Neural cell (in vitro differentiated cells): Measurements from ENCODE around the gene DCST1. TPM values are rescaled to one million over a fixed set of nuclear protein-coding genes. Genes with fewer than 3 reads are reported as not detected.

Source experiments
- H2AFZ ChIP-seq: fragments of 200-600, 300-800 bp; sonication (generic), shearing (Covaris generic); 2 replicates; pipeline ENCODE4 v1.6.0; 2014; ENCODE audit warnings: low read depth, mild to moderate bottlenecking, antibody characterized with exemption, low read length, moderate library complexity
- H3F3A ChIP-seq: fragments of 200-600 bp; shearing (Covaris generic); 2 replicates; pipeline ENCODE4 v1.6.1; 2016; ENCODE audit warnings: mild to moderate bottlenecking, moderate library complexity, mixed read lengths, antibody characterized with exemption, low read length; ENCODE audit not compliant: insufficient read depth, poor library complexity, severe bottlenecking
- H3K27ac ChIP-seq: fragments of 200-600, 300-800 bp; sonication (generic), shearing (Covaris generic); 2 replicates; pipeline ENCODE4 v1.5.1; 2014; ENCODE audit warnings: mild to moderate bottlenecking, low read length, moderate library complexity
- H3K27me3 ChIP-seq: fragments of 300-800, 200-600 bp; sonication (generic), shearing (Covaris generic); 2 replicates; pipeline ENCODE4 v1.6.0; 2014; ENCODE audit warnings: mild to moderate bottlenecking, low read depth, low read length, moderate library complexity; ENCODE audit not compliant: insufficient read depth
- H3K36me3 ChIP-seq: fragments of 300-800, 200-600 bp; sonication (generic), shearing (Covaris generic); 2 replicates; pipeline ENCODE4 v1.5.1; 2014; ENCODE audit warnings: mild to moderate bottlenecking, antibody characterized with exemption, low read length, moderate library complexity; ENCODE audit not compliant: insufficient read depth
- H3K4me2 ChIP-seq: fragments of 300-800, 200-600 bp; sonication (generic), shearing (Covaris generic); 2 replicates; pipeline ENCODE4 v1.6.0; 2014; ENCODE audit warnings: mild to moderate bottlenecking, low read length
- H3K4me3 ChIP-seq: fragments of 300-800, 200-600 bp; sonication (generic), shearing (Covaris generic); 2 replicates; pipeline ENCODE4 v1.5.1; 2014; ENCODE audit warnings: mild to moderate bottlenecking, low read length, moderate library complexity
- H3K79me2 ChIP-seq: fragments of 200-600 bp; shearing (Covaris generic); replicated peaks from 2 replicates; pipeline ENCODE4 v1.6.0; 2014; ENCODE audit warnings: mild to moderate bottlenecking, low read length, moderate library complexity; ENCODE audit not compliant: insufficient read depth
- H3K9ac ChIP-seq: fragments of 300-800, 200-600 bp; sonication (generic), shearing (Covaris generic); 2 replicates; pipeline ENCODE4 v1.6.1; 2016; ENCODE audit warnings: mild to moderate bottlenecking, low read length, mixed read lengths
- H3K9me2 ChIP-seq: fragments of 200-600 bp; shearing (Covaris generic); 2 replicates; pipeline ENCODE4 v1.6.1; 2016; ENCODE audit warnings: mild to moderate bottlenecking, low read length, mixed read lengths; ENCODE audit not compliant: insufficient read depth
- H3K9me3 ChIP-seq: fragments of 200-600, 300-800 bp; sonication (generic), shearing (Covaris generic); 2 replicates; pipeline ENCODE4 v1.6.1; 2016; ENCODE audit warnings: mild to moderate bottlenecking, mixed run types, low read length, moderate library complexity, mixed read lengths
- H4K20me1 ChIP-seq: fragments of 200-600 bp; shearing (Covaris generic); 2 replicates; pipeline ENCODE4 v1.6.1; 2016; ENCODE audit warnings: mild to moderate bottlenecking, mixed run types; ENCODE audit not compliant: insufficient read depth
- CTCF ChIP-seq: fragments of 450-650 bp; IDR thresholded peaks from 2 replicates; pipeline ENCODE4 v1.5.1; 2014; ENCODE audit warnings: antibody characterized with exemption, mild to moderate bottlenecking, moderate library complexity; ENCODE audit not compliant: poor library complexity, severe bottlenecking
- EP300 ChIP-seq: fragments of 450-650 bp; conservative IDR thresholded peaks from 2 replicates; pipeline ENCODE4 v1.6.1; 2014; ENCODE audit warnings: antibody characterized with exemption, mild to moderate bottlenecking, moderate library complexity; ENCODE audit not compliant: poor library complexity, severe bottlenecking
- EZH2 ChIP-seq: fragments of 200-600, 300-800 bp; shearing (Covaris generic), sonication (generic); IDR thresholded peaks from 2 replicates; pipeline ENCODE4 v1.6.1; 2014; ENCODE audit warnings: antibody characterized with exemption, low read length, borderline replicate concordance, mild to moderate bottlenecking; ENCODE audit not compliant: insufficient read depth, poor library complexity, severe bottlenecking
- MXI1 ChIP-seq: fragments of 450-650 bp; conservative IDR thresholded peaks from 2 replicates; pipeline ENCODE4 v1.6.1; 2014; ENCODE audit warnings: antibody characterized with exemption, mild to moderate bottlenecking; ENCODE audit not compliant: poor library complexity, severe bottlenecking
- POLR2AphosphoS5 ChIP-seq: IDR thresholded peaks from 2 replicates; pipeline ENCODE4 v1.6.1; 2012
- RAD21 ChIP-seq: fragments of 450-650 bp; conservative IDR thresholded peaks from 2 replicates; pipeline ENCODE4 v1.6.1; 2014; ENCODE audit warnings: antibody characterized with exemption, mild to moderate bottlenecking, moderate library complexity
- SMC3 ChIP-seq: fragments of 450-650 bp; conservative IDR thresholded peaks from 2 replicates; pipeline ENCODE4 v1.6.1; 2014; ENCODE audit warnings: antibody characterized with exemption, mild to moderate bottlenecking, moderate library complexity; ENCODE audit not compliant: poor library complexity
- TAF1 ChIP-seq: IDR thresholded peaks from 2 replicates; pipeline ENCODE4 v1.6.1; 2012; ENCODE audit warnings: low read depth
- polyA plus RNA-seq: library from polyadenylated mRNA; depleted of rRNA; stranded (reverse); fragments of >200 nt; gene quantifications from 2 replicates; pipeline ENCODE4 v1.2.3, GENCODE V29; 2014
- TF ChIP-seq, protein P1 (sequence below): IDR thresholded peaks from 2 replicates; pipeline ENCODE4 v1.6.1; 2012; ENCODE audit warnings: borderline replicate concordance

Gene DCST1
- polyA plus RNA-seq, 1 donor from 2014 or later = not detected

GRCh38 chr1:155011437-155012025, 22.1 kb upstream of the DCST1 start:
- no peaks in the 10 kb centered on the region for H3K79me2 ChIP-seq
- no peak overlapping the region for H2AFZ ChIP-seq
- H3K36me3 ChIP-seq = no peaks in the 10 kb centered on the region
- H4K20me1 ChIP-seq = no peaks in the 10 kb centered on the region
- H3F3A ChIP-seq = no peaks in the 10 kb centered on the region
- H3K27ac ChIP-seq = no peak overlapping the region
- H3K27me3 ChIP-seq = no peaks in the 10 kb centered on the region
- no peak overlapping the region for H3K9ac ChIP-seq
- H3K9me3 ChIP-seq = no peaks in the 10 kb centered on the region
- TF ChIP-seq EP300 (no peak), TAF1 (no peak), MXI1 (no peak), SMC3 (no peak)
- TF ChIP-seq, protein P1, sequence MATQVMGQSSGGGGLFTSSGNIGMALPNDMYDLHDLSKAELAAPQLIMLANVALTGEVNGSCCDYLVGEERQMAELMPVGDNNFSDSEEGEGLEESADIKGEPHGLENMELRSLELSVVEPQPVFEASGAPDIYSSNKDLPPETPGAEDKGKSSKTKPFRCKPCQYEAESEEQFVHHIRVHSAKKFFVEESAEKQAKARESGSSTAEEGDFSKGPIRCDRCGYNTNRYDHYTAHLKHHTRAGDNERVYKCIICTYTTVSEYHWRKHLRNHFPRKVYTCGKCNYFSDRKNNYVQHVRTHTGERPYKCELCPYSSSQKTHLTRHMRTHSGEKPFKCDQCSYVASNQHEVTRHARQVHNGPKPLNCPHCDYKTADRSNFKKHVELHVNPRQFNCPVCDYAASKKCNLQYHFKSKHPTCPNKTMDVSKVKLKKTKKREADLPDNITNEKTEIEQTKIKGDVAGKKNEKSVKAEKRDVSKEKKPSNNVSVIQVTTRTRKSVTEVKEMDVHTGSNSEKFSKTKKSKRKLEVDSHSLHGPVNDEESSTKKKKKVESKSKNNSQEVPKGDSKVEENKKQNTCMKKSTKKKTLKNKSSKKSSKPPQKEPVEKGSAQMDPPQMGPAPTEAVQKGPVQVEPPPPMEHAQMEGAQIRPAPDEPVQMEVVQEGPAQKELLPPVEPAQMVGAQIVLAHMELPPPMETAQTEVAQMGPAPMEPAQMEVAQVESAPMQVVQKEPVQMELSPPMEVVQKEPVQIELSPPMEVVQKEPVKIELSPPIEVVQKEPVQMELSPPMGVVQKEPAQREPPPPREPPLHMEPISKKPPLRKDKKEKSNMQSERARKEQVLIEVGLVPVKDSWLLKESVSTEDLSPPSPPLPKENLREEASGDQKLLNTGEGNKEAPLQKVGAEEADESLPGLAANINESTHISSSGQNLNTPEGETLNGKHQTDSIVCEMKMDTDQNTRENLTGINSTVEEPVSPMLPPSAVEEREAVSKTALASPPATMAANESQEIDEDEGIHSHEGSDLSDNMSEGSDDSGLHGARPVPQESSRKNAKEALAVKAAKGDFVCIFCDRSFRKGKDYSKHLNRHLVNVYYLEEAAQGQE = no peak
- H3K4me3 ChIP-seq = no peak overlapping the region
- H3K9me2 ChIP-seq = no peaks in the 10 kb centered on the region
- no peak overlapping the region for H3K4me2 ChIP-seq

- no peak overlapping the region for H3K9ac ChIP-seq
- H3K79me2 ChIP-seq = no peaks in the 10 kb centered on the region
- H3F3A ChIP-seq = no peaks in the 10 kb centered on the region
- no peaks in the 10 kb centered on the region for H3K9me2 ChIP-seq
- no peak overlapping the region for H3K4me3 ChIP-seq
- H3K36me3 ChIP-seq = no peaks in the 10 kb centered on the region
- H4K20me1 ChIP-seq = no peaks in the 10 kb centered on the region
- H2AFZ ChIP-seq = no peak overlapping the region
- no peak overlapping the region for H3K4me2 ChIP-seq
- no peaks in the 10 kb centered on the region for H3K27me3 ChIP-seq
- TF ChIP-seq CTCF (no peak), POLR2AphosphoS5 (no peak), MXI1 (no peak), EZH2 (no peak), RAD21 (no peak), SMC3 (no peak), TAF1 (no peak), EP300 (no peak)
- TF ChIP-seq, protein P1 = no peak
- H3K9me3 ChIP-seq = no peaks in the 10 kb centered on the region
- no peak overlapping the region for H3K27ac ChIP-seq
These were observed 21.5 kb upstream of the DCST1 start for GRCh38 chr1:155012026-155012546.
